Measurements from ENCODE around the gene PTPRA.

DNA sequence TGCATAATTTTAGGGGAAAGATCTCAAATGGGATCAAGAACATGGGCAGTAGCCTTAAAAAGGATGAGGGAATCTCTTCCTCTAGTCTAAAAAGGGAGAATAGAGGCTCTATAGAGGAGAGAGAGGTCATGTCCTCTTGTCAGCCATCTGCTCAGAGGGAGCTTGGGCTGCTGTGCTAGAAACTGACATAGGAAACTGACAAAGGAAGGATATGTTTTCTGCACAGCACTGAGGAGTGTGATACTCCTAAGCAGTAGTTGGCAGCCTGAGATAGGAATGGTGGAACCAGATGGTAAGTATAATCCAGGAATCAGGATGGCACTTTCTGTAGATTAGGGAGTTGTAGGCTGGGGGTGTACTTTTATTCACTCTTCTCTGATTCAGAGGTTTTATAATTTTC lies 59.2 kb downstream of the PTPRA start:
- TF ChIP-seq, protein P1, sequence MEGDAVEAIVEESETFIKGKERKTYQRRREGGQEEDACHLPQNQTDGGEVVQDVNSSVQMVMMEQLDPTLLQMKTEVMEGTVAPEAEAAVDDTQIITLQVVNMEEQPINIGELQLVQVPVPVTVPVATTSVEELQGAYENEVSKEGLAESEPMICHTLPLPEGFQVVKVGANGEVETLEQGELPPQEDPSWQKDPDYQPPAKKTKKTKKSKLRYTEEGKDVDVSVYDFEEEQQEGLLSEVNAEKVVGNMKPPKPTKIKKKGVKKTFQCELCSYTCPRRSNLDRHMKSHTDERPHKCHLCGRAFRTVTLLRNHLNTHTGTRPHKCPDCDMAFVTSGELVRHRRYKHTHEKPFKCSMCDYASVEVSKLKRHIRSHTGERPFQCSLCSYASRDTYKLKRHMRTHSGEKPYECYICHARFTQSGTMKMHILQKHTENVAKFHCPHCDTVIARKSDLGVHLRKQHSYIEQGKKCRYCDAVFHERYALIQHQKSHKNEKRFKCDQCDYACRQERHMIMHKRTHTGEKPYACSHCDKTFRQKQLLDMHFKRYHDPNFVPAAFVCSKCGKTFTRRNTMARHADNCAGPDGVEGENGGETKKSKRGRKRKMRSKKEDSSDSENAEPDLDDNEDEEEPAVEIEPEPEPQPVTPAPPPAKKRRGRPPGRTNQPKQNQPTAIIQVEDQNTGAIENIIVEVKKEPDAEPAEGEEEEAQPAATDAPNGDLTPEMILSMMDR (IDR thresholded peaks at IDR 0.05; ENCODE audit: extremely low read depth in 1 of 2, insufficient read depth in 1 of 2, low read depth in 1 of 2, low read length in 2 of 2), result no peak
- TF ChIP-seq POLR2A (IDR thresholded peaks at IDR 0.05; ENCODE audit: low read depth, low read length) (no peak), JUN (IDR thresholded peaks at IDR 0.05; ENCODE audit: borderline replicate concordance, insufficient read depth, insufficient read length, low read depth) (no peak), EZH2 (IDR thresholded peaks at IDR 0.05; ENCODE audit: borderline replicate concordance, low read depth, low read length, severe bottlenecking) (no peak), POLR2AphosphoS5 (IDR thresholded peaks at IDR 0.05; ENCODE audit: insufficient read depth, low read depth, low read length) (no peak)
- TF ChIP-seq, protein P2, sequence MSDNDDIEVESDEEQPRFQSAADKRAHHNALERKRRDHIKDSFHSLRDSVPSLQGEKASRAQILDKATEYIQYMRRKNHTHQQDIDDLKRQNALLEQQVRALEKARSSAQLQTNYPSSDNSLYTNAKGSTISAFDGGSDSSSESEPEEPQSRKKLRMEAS (IDR thresholded peaks at IDR 0.05; ENCODE audit: insufficient read depth, insufficient read length), result no peak

Data from endothelial cell of umbilical vein (primary cell).